ENCODE measurements around the gene NKD2.

DNA sequence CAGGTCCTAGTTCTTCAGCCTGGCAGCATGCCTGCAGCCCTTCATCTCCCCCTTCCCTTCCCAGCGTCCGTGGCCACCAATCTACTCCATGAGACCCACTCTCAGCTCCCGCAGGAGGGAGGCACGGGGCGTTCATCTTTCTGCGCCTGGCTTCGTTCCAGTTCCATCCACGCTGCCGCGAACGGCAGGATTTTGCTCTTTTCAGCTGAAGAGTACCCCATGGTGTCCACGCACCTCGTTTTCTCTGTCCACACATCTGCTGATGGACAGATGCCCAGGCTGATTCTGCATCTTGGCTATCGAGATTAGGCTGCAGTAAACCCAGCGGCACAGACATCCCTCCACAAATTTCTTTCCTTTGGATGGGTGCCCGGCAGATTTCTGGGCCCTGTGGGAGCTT, 30.5 kb upstream of the NKD2 start:
- TF ChIP-seq, protein P1, sequence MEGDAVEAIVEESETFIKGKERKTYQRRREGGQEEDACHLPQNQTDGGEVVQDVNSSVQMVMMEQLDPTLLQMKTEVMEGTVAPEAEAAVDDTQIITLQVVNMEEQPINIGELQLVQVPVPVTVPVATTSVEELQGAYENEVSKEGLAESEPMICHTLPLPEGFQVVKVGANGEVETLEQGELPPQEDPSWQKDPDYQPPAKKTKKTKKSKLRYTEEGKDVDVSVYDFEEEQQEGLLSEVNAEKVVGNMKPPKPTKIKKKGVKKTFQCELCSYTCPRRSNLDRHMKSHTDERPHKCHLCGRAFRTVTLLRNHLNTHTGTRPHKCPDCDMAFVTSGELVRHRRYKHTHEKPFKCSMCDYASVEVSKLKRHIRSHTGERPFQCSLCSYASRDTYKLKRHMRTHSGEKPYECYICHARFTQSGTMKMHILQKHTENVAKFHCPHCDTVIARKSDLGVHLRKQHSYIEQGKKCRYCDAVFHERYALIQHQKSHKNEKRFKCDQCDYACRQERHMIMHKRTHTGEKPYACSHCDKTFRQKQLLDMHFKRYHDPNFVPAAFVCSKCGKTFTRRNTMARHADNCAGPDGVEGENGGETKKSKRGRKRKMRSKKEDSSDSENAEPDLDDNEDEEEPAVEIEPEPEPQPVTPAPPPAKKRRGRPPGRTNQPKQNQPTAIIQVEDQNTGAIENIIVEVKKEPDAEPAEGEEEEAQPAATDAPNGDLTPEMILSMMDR (conservative IDR thresholded peaks at IDR 0.05; ENCODE audit: low read depth in 2 of 2), result no peak
- TF ChIP-seq EZH2 (IDR thresholded peaks at IDR 0.05; ENCODE audit: low read depth, unreplicated experiment) (no peak), POLR2AphosphoS5 (IDR thresholded peaks at IDR 0.05; ENCODE audit: low read depth) (no peak), REST (IDR thresholded peaks at IDR 0.05; ENCODE audit: unreplicated experiment) (no peak), EZH2phosphoT487 (IDR thresholded peaks at IDR 0.05; ENCODE audit: unreplicated experiment) (no peak), STAT1 (IDR thresholded peaks at IDR 0.05; ENCODE audit: unreplicated experiment) (no peak), JUNB (IDR thresholded peaks at IDR 0.05; ENCODE audit: unreplicated experiment) (no peak), CREB1 (CRISPR knock-in tag; IDR thresholded peaks at IDR 0.05; ENCODE audit: low read depth) (no peak), ZNF331 (CRISPR knock-in tag; IDR thresholded peaks at IDR 0.05; ENCODE audit: low read depth) (no peak), ZNF114 (CRISPR knock-in tag; IDR thresholded peaks at IDR 0.05) (no peak), NANOG (IDR thresholded peaks at IDR 0.05; ENCODE audit: borderline replicate concordance) (no peak)
- TF ChIP-seq, protein P2, sequence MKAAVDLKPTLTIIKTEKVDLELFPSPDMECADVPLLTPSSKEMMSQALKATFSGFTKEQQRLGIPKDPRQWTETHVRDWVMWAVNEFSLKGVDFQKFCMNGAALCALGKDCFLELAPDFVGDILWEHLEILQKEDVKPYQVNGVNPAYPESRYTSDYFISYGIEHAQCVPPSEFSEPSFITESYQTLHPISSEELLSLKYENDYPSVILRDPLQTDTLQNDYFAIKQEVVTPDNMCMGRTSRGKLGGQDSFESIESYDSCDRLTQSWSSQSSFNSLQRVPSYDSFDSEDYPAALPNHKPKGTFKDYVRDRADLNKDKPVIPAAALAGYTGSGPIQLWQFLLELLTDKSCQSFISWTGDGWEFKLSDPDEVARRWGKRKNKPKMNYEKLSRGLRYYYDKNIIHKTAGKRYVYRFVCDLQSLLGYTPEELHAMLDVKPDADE (IDR thresholded peaks at IDR 0.05), result no peak

Data from GM23338 (cell line).